Measurements from ENCODE around the gene LTBP3.

The LTBP3 gene

GRCh38 chr11:65584723-65585171 is 26.6 kb upstream of the LTBP3 start:
- DNase-seq (ENCODE audit: extremely low read depth, low read depth): no peak
- no peak for TF ChIP-seq CTCF (IDR thresholded peaks at IDR 0.05; ENCODE audit: low read depth, low read length)

GRCh38 chr11:65584106-65584505 is 25.9 kb upstream of the LTBP3 start:
- TF ChIP-seq CTCF (IDR thresholded peaks at IDR 0.05; ENCODE audit: low read depth, low read length): no peak

GRCh38 chr11:65583589-65583988 is 25.4 kb upstream of the LTBP3 start:
- no peak for DNase-seq (ENCODE audit: extremely low read depth, low read depth)
- TF ChIP-seq CTCF (IDR thresholded peaks at IDR 0.05; ENCODE audit: low read depth, low read length): no peak

More at GRCh38 chr11:65584106-65584505, 25.9 kb upstream of the LTBP3 start:
- no peak for DNase-seq (ENCODE audit: extremely low read depth, low read depth)

GRCh38 chr11:65581928-65582327 is 23.8 kb upstream of the LTBP3 start:
- no peak for TF ChIP-seq CTCF (IDR thresholded peaks at IDR 0.05; ENCODE audit: low read depth, low read length)

GRCh38 chr11:65580756-65581155 is 22.6 kb upstream of the LTBP3 start:
- DNase-seq (ENCODE audit: extremely low read depth, low read depth): no peak

More at GRCh38 chr11:65581928-65582327, 23.8 kb upstream of the LTBP3 start:
- DNase-seq (ENCODE audit: extremely low read depth, low read depth): no peak

GRCh38 chr11:65580031-65580692 is 22.0 kb upstream of the LTBP3 start:
- DNase-seq (ENCODE audit: extremely low read depth, low read depth): no peak
- TF ChIP-seq CTCF (IDR thresholded peaks at IDR 0.05; ENCODE audit: low read depth, low read length): no peak

More at GRCh38 chr11:65580756-65581155, 22.6 kb upstream of the LTBP3 start:
- no peak for TF ChIP-seq CTCF (IDR thresholded peaks at IDR 0.05; ENCODE audit: low read depth, low read length)

- DNase-seq (ENCODE audit: extremely low read depth, low read depth): no peak
- no peak for TF ChIP-seq CTCF (IDR thresholded peaks at IDR 0.05; ENCODE audit: low read depth, low read length)
Measured at GRCh38 chr11:65579291-65579690, 21.1 kb upstream of the LTBP3 start.

Measured in AG09319 (cell line).